Mesenteric fat pad (tissue), 1 donor: ENCODE results near the gene ST7. TPM values are rescaled to one million over a fixed set of nuclear protein-coding genes. Genes with fewer than 3 reads are reported as not detected.

Experiments used
- DNase-seq: peaks from one replicate; pipeline ENCODE4 v3.0.0-alpha.2; 2020; ENCODE audit warnings: low spot score
- total RNA-seq: library from RNA; stranded (reverse); fragmentation: NEBNext Ultra II Directional; extraction: Animal tissue kit (Norgen Biotek cat#: 25700); gene quantifications from one replicate; pipeline ENCODE4 v1.2.1, GENCODE V29; 2021
- donor health status: DM: yes; HTN: yes; CAD: no.

The ST7 gene
- total RNA-seq, 1 donor from 2014 or later: 17.3 TPM

DNA sequence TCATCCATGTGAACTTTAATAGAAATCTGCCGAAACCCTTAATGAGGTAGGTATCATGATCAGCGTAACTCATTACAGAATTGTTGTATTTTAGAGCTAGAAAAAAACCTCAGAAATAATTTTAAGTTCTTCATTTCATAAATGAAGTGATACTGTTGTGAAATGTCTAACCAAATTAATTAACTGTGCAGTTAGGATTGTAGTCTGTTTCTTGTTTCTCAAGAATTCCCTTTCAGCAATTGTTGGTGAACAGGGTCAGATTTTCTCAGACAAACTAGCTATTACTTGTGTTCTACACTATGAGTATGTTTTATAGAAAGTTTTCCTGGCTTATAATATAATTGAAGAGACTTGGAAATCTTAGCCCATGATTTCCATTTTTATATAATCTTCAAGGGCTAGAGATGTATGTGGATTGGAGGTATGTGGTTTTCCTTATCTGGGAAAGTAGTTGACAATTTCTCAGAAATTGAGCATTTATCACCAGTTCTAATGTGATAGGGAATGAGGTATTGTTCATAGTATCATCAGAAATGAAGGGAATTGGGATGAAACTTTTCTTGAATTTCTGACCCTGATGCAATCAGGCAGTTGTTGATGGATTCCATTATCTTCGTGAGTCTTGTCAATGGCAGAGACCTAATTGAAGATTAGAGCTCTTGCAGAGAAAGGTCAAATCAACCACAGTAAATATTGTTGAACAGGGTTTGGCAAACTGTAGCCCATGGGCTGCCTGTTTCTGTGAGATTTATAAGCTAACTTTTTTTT lies 55.0 kb downstream of the ST7 start:
- DNase-seq: no peak

DNA sequence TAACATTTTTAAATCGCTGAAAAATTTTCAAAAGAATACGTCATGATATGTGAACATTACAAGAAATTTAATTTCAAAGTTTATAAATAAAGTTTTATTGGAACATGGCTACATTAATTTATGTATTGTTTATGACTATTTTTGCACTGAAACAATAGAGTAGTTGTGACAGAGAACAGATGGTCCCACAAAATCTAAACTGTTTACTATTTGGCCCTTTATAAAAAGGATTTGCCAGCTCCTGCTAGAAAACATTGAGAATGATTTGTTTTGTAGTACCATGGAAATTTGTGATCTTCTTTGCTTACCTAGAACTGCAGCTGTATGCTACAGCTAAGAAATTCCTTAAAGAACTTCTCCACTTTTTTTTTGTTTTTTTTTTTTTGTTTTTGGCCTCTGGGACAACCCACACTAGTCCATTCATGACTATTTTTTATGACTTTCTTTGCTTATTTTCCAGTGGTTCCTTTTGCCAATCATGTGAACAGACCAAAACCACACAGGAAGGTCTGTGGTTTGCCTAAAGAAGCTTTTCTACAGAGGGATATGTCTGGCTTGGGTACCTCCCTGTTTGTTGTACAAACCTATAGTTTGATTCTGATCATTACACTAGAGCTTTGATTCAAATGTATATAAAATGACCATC lies 55.7 kb downstream of the ST7 start:
- DNase-seq: no peak

DNA sequence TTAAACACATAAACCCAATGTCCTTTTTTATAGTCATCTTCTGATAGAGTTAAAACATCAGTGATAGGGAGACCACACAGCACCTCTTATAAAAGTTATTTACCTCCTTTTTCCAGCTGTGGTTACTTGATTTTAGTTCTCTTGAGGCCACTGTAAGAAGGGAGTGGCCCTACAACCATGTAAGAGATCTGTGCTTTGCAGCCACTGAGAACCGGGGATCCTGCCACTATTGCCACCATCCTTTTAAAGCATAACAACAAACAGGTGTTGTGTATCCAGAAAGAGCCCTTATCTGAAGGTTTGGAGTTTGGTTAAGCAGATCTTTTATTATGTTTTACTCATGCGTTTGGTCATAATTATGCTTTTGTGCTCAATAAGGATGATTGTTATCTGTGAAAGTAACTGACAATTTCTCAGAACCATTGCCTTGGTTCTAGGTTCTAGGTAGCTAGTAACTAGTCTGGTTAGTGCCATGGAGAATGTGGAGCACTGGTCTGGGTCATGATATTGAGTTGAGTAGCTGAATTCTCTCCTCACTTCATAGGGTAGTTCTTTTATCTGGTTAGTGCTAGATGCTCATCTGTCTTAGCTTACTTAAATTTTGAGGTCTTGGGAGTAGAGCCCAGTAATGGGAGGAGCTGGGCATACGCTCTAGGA lies 56.5 kb downstream of the ST7 start:
- DNase-seq: no peak

DNA sequence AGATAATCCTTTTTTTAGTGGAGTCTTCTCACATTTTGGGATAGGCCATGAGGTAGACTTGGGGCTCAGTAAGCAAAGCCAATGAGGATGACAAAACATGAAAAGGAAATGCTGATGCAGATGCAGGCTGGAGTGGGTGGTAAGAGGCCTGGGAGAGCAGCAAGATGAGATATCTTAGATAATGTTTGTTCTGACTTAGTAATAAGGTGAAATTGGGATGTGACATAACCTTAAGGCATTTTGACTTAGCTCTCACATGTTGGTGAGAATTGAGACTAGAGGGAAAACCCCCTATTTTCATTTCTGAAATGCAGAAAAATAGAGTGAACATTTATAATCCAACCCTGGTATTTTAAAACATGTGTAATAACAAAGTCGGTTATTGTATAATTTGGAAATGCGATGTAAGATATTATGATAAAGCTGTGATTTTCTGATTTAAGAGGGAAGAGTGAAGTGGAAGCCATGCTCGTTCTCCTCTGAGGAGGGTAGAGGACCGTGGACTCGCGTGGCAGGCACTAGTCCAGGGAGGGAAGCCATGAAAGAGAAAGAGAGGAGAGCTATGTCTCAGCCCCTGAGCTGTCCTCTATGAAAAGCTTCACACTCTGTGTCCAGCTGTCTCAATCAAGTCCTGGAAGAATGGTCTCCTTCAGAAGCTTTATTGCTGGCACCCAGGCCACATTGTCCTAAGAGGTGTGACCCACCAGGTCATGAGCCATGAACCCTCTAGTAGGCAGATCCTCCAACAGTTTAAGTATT lies 57.3 kb downstream of the ST7 start:
- DNase-seq: no peak

DNA sequence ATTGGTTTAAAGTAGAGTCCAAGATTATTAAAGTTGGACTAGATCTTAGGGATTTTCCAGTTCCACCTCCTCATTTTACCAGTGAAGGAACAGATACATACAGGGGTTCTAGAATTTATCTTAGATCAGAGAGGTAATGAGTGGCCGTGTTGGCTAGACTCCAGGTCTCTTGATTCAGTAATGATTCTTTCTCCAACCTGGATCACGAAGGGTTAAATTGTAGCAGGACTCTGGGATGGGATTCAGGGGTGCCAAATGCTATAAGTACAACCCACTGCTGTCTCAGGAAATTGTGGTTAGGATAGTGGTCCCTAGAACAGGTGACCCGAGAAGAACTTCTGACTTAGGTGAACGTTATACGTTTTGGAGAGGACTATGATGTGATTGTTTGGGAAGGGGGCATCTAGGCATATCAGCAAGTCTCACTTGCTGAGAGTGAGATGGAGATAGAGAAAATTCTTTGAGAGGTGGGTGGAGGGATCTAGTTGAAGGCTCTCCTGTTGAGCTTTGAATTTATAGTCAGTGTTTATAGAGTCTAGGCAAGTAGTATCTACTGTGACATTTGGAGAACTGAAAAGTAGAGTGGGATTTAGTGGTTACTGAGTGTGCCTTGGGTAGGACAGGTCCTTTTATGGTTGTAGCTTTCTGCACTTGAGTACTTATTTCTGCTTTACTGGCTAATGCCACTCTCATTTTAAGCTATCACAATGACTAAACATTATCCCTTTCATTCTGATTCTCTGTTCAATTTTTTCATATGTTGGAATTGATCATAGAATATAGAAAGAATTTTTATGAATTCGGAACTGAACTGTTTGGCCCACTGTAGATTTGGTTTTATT lies 58.3 kb downstream of the ST7 start:
- no peak for DNase-seq

DNA sequence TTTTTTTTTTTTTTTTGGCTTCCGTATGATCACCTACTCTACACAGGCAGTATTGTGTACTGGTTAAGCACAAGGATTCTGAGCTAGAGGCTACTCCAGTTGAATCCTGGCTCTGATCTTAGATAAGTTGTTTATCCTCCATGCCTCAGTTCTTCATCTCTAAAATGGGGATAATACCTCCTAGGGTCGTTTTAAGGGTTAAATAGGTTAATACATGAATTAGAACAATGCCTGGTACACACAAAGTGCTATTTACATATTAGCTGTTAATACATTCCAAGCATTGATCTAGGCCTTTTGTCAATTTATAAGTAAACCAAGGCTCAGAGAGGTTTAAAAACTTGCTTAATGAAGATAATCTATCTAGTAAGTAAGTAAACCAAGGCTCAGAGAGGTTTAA lies 59.0 kb downstream of the ST7 start:
- DNase-seq: no peak

DNA sequence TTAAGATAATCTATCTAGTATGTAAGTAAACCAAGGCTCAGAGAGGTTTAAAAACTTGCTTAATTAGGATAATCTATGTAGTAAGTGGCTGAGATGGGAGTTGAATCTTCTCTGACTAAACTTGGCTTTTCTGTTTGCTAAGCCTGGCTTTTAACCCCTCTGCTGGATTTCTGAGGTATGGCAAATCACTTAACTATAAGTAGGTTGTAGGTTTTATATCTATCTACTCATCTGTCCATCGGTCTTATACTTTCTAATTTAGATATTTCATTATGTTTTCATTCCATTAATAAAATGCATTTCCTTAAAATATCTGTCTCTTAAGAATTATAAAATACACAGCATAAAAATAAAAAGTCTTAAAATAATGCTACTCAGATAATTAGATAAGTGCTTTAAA lies 59.4 kb downstream of the ST7 start:
- DNase-seq: no peak

DNA sequence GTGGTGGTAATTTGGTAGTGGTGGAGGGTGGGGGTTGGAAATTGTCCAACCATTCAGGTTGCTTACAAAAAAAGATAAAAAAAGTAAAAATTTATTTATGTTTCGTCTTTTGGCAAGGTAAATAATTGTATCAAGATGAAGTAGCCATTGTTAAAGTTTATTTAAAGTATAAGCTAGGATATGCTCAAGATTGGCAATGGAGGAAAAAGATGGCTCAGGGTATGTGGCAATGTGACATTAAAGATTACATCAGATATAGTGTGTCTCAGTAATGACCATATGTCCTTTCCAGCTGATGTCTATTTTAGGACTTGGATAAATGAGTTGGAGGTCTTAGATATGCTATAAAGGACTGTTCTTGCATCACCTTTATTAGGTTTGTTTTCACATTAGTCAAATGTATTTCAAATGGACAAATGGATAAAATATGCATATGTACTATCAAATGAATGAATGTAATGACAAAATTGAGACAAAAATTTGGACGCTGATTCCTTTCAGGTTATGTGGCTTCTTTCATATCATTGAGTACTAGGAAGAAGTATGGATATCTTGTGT lies 60.9 kb downstream of the ST7 start:
- DNase-seq: no peak

DNA sequence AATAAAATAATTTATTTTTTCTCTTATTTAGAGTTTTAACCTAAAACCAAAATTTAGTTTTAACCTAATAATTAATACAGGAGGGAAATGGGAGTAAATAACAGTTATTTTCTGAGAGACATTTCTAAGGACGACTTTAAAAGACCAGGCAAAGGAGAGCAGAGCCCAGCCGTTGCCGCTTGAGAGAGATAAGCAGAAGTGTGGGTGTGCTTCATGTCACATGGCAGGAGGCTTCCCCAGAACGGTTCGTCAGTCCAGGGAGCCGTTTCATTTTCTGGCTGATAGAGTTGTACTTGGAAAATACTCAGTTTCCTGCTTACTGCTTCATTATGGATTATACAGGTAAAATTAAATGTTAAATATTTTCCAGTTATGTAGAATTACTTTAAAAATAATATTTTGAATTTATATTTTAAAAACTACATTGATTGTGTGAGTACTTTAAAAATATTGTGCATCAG lies 61.4 kb downstream of the ST7 start:
- no peak for DNase-seq

DNA sequence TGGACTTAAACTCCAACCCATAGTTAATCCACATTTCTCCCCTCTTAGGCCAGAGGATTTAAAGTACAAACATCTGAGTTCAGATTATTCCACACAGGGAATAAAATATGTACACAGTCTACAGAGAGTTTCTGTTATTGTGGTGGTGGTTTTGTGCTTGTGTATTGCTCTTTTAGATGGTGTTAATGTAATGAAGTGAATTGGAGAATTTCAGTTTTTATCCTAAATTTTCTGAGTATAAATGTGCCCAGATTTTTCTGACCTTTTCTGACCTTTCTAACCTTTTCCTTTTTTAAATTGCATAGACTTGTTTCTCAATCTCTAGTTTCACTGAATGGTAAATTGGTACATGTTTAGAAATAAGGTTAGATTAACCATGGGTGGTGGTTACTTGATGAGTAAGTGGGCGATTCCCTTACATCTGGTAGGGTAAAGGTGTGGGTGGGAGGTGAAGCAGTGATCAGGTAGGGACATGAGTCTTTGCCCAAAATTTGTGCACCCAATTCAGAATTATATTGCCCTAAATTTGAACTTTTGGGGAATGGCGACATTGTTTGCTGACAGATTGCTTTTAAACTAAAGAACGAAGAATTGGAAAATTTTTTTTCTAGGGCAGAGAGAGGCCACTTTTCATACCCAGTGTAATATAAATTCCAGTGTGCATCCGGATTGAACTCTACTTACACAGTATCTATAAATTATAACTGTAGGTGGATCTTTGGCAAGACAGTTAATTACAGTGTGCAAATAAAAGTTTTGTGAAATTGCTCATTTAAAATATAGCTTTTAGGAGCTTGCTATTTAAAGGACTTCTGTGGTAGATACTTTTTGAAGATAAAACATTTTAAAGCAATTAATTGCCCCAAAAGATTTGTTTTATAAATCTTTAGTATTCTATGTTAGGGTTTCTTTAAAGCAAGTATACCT lies 62.2 kb downstream of the ST7 start:
- DNase-seq: no peak

DNA sequence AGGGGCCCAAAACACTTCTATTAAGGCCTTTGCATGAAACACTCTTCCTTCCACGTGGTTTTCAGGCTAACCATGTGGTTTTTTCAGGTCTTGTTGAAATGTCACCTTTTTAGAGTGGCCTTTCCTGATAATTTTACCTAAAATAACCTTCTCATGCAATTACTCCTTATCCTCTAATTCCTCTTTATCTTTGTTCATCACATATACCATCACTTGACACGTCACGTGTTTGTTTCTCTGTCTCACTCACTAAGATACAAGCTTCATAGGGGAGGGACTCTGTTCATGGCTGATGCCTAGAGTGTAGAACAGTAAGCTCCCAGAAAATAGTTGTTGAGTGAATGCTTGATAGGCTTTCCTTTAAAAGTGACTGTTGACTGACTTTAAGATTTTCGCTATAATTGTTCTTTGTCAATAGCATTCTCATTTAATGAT lies 63.7 kb downstream of the ST7 start:
- no peak for DNase-seq

DNA sequence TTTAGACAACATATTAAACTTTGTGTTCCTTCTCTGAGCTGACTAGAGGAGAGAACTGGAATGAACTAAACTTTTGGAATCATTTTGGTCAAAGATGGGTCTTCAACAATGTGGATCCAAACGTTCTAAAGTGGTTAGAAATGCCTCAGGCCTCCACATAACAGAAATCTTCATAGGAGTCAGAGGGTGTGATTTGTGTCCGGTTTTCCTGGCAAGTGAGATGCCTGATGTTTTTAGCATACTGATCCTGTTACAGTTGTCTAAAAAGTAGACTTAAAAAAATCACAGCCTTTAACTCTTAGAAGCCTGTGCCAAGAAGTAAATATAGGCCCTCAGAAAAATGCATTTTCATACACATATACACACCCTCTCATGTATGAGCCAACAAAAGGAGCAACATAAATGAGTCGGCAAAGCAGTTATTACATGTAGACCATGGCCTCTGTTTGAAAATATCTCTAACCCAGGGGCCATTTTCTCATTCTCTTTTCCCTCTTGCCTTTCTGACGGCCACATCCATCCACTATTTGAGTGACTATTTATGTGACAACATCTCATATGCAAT lies 64.5 kb downstream of the ST7 start:
- DNase-seq: no peak

DNA sequence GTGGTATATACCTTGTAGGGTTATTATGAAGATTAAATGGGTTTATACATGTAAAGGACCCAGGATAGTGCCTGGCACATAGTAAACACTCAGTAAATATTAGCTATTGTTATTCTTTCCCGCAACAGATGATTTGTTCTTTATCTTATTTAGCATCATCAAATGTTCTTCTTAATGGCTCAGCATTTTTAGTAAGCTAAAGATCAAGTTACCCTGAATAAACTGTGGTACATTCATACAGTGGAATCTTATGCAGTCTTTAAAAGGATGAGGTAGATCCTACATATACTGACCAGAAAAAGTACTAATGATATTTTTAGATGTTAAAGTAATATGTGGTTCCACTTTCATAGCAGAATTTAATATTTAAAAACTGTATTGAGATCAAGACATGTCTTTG lies 65.4 kb downstream of the ST7 start:
- DNase-seq: no peak

DNA sequence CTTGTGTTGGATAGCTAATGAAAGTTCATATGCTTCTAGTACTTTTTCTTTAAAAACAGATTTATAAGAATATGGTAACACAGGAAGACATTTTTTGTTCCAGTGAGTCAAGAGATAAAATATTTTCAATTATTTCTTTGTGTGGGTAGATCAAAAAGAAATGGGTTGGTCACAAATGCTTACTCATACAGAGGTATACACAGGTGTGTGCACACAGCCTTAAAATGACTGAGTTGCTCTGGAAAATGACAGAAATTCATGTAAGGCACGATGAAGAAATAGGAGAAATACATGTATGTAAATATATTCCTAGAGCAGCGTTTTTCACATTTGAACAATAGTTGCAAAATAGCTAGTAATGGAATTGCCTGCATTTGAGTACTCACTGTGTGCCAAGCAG lies 66.0 kb downstream of the ST7 start:
- DNase-seq: no peak

DNA sequence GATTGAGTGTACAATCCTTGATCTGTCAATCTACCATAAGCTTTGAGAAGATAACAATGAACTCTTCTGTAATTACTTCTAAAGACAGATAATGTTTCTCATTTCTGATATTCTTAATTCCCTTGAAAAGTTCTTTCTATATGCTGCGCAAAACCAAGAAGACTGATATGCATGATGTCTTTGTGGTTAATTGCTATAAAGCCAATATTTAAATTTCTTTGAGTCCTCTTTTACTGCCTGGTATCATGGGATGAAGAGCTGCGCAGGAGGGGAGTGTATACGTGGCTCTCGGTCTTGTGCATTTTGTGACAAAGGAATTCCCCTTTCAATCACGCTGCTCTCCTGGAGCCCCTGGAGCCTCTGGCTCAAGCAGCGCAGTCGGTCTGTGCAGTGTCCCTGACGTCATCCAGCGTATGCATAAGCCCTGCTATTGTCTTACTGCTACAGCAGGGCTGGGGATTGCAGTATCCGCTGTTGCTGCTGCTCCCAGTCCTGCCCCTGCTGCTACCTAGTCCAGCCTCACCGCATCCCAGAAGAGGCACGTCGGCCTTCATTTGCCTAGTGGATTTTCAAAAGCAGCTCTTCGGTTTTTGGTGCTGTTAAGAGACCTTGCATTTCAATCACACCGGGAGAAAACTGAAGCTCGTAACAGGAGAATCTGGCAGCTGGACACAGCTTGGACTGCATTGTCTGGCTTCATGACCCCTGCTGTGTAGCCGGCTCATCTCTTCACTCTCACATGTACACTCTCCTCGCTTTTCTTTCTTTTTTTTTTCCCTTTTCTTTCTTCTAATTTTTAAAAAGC lies 66.7 kb downstream of the ST7 start:
- DNase-seq: no peak

DNA sequence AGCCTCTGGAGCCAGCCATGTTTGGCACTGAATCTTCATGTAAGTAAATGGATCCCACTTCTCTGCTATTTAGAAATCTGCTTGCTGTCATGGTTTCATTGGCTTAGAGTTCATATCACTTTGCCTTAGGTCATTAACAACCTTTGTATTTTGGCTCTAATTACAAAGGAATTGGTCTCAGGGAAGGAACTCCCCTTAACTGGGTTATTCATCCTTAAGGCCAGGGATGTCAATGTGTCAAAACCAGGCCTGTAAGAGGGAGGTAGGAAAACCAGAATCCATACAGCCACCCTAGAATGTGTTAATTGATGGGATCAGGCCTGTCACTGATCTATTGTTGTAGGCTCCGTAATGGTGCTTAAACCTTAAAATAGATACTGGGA lies 67.3 kb downstream of the ST7 start:
- no peak for DNase-seq

DNA sequence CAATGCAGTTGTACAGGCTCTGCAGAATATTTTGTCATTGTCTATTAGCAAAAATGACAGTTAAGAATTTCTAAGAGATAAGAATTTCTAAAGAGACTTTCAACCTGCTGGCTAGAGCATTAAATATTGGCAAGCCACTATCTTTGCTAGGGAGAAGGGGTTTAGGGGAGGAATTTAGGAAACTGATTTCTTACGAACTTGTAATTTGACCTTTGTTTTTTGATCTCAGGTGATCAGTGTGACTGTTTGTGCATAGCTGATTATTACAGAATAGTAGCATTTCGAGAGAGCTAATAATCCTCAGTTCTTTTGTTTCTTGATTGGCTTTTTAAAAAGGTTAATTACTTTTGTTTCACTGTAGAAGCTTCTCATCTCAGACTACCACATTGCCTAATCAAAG lies 68.1 kb downstream of the ST7 start:
- DNase-seq: no peak

DNA sequence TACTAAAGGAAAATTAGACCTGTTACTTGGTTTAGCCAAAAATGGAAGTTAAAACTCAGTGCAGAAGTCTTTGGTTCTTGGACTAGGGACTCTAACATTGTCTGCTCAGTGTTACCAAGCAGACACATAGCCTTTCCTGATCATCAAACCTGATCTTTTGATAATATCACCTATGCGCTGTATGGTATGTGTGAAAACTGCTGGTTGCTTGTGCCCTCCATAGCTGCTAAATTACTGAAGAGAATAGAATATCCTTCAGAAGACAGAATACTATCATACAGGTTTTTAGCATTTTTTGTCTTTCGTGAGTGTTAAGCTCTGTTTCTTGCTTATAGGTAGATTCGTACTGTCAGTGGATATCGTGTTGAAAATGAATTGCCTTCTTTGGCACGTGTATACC lies 68.7 kb downstream of the ST7 start:
- no peak for DNase-seq
